Measurements from ENCODE around the gene GABRP.
"Not testable (repeated sequence)": the region's sequence is repeated elsewhere in the genome, so short reads cannot be mapped to it uniquely, and the experiment has no call there.

GABRP gene

DNA sequence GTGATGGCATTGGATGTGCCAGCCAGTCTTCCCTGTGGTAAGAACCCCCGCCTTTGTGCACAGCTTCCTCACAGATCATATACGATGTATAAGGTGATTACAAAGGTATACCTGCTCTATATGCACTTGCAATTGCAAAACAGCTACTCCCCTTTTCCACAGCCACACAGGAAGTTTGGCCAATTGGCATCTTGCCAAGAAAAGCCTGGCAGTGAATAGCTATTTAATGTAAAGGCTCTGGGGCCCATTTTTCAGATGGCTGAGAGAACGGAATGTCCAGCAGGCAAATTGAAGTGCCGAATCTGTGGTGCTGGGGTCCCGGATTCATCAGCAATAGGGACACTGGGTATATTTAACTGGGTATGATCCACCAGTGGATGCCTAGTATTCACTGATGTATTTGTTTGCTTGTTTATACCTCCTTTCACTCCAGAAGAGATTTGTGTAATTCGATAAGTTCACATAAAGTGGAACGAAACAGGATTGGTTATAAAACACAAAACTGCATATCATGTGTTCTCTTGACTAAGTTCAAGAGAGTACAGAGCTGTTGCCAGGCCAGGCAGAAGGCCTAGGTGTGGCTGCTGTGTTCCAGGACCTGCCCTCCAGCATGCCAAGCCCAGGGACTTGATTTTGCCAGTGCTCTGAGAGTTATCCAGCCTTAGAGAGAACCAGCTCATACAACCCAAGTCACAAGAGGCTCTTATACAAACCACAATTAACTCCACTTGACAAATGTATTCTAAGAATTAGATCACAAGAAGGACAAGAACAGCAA is 27.7 kb upstream of the GABRP start:
- DNase-seq (ENCODE audit: low read depth): no peak

DNA sequence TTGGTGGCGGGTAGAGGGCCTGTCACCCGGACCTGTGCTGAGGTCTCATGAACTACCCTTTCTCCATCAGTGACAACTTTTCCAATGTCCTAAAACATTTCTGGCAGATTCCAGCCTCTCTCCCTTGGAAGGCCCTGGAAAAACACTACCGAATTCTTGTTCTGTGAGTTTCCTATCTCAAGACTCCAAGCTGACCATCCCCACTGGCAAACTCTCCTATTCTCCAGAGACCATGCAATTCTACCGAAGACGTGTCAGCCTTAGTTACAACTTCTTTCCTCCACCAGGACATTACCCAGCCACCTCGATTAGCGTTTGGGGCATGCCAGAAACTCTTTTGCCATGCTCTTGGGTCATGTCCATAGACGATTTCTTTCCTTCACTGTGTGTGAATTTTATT is 26.8 kb upstream of the GABRP start:
- DNase-seq (ENCODE audit: low read depth): no peak

DNA sequence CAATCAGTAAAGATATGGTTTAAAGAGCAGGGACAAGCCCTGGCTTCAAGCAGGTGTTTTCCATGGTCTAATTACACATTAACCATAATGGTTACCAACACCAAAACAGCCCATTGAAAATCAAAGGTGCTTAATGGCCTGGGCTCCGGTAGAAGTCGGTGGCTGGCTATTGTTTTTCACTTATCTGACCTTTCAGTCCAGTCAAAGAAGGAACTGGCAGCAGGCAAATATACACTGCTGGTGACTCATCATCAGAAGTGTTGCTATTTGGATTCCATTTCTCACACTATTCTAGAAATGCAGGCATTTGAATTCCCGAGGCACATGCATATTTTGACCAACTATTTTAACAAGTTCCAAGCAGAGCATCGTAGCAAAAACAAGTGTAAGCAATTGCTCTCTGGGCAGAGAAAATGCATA is 26.3 kb upstream of the GABRP start:
- DNase-seq (ENCODE audit: low read depth): no peak

DNA sequence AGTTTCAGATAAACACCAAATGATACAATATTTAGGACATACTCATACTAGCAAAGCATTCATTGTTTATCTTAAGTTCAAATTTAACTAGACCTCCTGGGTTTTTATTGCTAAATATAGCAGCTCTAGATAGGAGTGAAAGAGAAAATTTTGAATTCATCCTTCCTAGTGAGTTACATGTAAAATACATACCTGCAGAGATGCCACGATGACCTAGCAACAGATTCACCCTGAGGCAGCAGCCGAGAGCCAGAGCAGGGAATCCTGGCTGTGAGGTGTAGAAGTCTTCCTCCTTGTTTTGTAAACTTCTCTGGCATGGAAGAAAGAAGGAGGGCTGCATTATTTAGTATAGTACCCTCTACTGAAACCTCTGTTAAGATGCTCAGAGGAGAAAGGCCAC is 25.9 kb upstream of the GABRP start:
- no peak for DNase-seq (ENCODE audit: low read depth)

DNA sequence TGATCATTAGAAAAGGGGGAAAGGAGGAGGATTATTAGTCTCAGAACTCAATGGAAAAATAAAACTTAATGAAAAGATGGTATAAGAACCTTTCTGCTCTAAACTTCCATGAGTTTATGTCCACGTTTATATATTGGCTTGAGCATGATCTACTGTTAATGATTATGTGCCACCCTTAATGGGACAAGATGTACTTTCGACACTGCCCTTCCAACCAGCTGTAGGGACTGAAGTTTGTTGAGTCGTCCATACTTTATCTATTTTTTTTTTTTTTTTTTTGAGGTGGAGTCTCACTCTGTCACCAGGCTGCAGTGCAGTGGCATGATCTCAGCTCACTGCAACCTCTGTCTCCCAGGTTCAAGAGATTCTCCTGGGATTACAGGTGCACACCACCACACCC is 25.0 kb upstream of the GABRP start:
- DNase-seq (ENCODE audit: low read depth): no peak

DNA sequence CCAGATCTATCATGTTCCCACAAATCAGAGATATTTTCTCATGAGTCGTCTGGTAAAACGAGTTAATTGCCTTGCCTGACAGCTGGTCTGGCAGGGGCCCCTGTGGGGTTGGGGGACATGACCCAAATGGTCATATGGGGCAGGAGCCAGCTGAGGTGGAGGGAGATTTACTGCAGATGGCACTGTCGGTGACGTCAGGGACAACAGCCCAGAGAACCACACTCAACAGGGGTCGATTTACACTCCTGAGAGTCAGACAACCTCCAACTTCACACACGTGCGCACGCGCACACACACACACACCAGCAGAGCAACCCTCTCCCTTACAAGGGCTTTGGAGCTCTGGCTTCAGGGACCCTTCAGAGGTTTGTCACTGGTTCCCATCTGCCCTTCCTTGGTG is 23.4 kb upstream of the GABRP start:
- DNase-seq (ENCODE audit: low read depth): no peak

DNA sequence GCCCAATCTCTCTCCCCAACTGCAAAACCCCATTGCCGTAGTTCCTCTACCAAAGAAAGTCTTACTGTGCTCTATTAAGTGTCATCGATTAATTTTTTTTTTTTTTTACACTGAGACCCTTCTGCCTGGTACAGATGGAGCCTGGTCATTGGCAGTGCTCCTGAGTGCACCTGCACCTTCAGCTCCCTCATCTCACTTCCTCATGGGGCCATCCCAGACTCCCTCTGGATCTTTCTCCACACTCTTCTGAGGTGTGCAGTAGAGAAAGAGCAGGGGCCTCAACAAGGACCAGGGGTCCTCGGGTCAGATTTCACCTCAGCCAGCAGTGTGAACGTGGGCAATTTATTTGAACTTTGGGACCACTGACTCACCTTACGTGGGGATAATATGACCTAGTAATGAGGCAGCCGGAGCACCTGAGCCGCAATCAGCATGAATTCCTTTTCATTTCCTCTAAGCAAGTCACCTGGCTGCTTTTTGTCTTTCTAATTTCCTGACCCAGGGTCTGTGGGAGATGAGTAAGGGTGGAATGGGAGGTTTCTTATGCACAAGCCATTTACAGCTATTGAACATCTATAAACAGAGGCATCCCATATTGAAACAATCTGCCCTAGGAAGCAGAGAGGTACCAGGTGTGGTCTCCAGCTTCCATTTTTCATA is 22.3 kb upstream of the GABRP start:
- no peak for DNase-seq (ENCODE audit: low read depth)

DNA sequence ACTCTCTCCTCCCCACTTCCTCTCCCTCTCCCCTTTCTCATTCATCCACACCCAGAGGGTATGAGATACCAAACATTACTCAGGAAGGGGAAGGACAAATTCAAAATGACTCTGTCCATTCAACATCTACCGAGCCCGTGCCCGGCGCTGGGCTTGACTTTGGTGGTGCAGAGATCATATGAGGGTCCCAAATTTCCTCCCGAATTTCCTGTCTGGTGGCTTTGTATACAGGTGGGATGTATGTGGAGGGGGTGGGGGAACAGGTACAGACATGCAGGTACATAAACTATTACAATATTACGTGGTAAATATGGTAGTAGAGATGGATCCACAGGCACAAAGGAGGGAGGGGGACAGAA is 21.8 kb upstream of the GABRP start:
- no peak for DNase-seq (ENCODE audit: low read depth)

DNA sequence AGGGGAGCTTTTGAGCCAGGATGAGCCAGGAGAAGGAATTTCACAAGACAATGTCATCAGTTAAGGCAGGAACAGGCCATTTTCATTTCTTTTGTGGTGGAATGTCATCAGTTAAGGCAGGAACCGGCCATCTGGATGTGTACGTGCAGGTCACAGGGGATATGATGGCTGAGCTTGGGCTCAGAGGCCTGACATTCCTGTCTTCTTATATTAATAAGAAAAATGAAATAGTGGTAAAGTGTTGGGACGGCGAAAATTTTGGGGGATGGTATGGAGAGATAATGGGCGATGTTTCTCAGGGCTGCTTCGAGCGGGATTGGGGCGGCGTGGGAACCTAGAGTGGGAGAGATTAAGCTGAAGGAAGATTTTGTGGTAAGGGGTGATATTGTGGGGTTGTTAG is 21.2 kb upstream of the GABRP start:
- DNase-seq (ENCODE audit: low read depth): not testable (repeated sequence)

DNA sequence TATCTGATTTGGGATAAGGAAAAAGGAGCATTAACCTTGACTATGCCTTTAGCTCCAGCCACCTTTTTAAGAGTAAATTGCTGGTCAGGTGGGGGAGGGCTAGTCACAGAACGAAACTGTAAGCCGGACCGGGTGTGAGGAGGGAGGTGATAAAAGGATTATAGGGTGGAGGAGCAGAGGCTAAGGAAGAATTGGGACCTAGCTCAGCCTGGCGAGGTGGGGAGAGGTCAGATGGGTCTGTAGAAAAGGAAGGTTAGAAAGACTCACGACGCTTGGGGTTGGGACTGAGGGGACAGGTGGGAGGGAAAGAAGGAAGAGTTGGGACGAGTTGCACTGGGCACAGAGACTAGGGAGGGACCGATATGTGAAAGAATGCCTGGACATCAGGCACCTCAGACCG is 17.7 kb upstream of the GABRP start:
- DNase-seq (ENCODE audit: low read depth): not testable (repeated sequence)

DNA sequence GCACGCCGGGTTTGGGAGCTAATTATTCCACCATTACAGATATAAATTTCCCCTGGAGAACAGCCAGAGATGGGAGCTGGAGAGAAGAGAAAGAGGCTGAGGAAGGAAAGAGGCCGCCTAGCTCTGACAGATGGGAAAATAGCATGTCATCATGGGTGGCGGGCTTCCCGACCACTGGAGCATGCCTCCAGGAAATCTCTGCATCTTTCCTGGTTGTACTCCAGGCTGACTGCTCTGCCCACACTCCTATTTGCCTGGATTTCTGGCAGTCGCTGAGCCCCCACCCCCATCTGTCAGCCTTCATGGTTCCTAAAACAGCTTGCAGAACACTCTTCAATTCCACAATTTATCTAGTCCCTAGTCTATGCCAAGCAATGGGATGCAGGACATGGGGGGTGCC is 14.3 kb upstream of the GABRP start:
- DNase-seq (ENCODE audit: low read depth): no peak

DNA sequence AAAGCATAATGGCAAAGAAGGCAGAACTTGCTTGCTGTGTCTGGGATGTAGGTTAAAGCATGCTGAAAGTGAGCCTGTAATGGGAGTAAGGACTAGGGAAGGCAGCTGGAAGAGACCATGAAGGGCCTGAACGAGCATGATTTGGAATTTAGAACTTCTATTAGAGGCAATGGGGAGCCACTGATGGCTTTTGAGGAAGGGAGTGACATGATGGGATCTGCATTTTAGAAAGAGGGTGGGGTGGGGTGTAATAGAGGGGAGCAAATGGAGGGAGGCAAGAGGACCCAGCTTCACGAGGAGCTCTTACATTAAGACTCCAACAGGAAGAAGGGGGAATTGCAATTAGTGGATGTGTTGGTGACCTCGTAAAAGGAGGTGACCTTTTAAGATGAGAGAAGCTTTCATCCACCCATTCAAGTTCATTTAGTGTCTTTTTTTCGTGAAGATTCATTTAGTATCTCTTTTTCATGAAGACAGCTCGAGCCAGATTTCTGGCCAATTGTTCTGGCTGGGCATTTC is 13.6 kb upstream of the GABRP start:
- no peak for DNase-seq (ENCODE audit: low read depth)

DNA sequence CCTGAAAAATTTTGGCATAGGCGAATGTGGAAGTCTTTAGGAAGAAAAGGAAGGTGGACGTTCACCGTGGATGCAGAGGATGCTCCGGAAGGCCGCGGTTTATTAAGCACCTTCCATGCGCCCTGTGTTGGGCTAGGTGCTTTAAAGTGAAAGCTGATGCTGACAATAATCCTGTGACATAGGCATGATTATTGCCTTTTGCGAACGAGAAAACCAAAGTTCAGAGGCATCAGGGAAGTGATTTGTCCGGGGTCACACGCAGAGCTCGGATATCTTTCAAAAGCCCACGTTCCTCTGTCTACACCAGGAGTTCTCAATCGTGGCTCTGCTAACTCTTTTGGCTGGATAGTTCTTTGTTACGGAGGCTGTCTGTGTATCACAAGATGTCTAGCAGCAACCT is 12.0 kb upstream of the GABRP start:
- no peak for DNase-seq (ENCODE audit: low read depth)

DNA sequence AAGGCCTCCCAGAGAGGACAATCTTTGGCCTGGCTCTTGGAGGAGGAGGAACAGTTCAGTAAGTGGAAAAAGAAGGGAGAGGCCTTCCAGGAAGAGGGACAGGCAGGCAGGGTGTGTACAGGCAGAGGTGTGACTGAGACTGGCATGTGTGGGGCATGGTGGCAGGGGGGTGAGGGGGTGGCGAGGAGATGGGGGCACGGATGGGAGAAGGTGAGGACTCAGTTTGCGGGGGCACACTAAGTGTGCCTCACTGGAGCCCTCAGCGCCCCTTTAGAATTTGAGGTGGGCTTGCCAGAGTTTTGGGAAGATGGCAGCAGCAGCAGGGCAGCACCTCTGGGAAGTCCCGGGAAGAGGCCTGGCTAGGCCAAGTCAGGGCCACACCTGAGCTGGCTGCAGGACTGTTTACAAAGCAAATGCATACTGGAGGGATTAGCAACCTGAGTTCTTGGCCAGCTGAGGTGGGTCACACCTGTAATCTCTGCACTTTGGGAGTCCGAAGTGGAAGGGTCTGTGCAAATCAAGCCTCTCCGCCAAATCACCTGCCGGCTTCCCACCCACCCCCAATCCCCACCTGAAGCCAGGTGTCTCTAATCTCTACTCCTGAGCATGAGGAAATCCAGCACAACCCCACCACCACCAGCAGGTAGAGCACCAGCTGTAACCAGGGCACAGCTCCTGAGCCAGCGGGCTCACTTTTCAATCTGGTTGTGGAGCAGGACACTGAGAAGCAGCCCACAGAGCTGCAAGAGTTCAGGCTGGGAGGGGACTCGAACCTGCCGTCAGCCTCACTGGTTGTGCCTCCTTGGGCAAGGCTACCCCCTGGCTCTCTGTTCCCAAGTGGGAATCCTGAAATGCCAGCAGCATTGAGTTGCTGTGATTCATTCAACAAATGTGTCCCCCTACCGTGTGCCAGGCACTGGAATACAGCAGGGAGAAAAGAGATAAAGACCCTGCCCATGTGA is 10.2 kb upstream of the GABRP start:
- no peak for DNase-seq (ENCODE audit: low read depth)

DNA sequence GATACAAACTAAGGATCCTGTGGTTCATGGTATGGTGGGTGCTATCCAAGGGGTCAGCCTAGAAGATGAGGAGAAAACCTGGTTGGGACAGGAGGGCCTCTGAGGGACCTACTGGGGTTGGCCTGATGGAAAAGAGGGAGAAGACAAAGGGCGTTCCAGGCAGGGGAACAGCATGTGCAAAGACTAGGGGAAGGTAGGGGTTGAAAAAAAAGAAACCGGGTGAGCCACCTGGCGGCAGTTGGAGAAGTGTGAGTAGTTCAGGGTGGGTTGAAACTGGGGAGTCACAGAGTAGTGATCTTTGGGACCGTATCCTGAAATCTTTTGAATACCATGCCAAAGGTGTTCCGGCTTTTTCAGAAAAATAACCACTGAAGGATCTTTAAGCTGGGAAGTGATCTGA is 8.7 kb upstream of the GABRP start:
- DNase-seq (ENCODE audit: low read depth): no peak

DNA sequence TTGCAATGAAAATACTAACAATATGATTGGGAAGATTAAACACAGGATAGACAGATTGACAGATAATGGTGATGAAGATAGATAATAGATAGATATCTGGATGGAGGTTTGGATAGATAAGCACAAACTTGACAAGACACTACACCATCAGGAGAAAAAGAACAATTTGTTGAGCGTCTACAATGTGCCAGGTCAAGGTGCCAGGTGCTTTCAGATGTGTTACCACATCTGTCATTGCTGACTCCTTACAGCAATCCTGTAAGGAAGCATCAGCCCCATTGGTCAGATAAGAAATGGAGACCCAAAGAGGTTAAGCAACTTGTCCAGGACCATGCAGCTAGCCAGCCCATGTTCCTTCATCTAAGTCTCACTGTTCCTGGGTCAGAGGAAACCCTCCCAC is 1.6 kb upstream of the GABRP start:
- no peak for DNase-seq (ENCODE audit: low read depth)

DNA sequence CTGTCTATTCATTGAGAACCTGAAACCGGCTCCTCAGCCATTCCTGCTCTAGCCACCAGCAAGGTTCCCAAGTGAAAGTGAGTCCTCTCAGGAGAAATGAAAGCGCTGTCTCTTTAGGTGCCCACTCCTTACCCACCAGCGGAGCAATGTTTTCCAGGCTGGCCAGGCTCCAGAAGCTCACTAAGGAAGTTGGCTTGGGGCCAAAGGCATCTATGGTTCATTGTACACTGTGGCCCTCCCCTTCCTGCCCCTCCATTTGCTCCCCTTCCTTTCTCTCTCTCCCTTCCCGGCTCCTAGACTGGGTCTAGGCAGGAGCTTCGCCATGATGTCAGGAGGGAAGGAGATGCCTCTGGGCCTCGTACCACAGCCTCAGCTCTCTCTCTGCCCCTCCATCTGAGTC is 1.1 kb upstream of the GABRP start:
- DNase-seq (ENCODE audit: low read depth): no peak

DNA sequence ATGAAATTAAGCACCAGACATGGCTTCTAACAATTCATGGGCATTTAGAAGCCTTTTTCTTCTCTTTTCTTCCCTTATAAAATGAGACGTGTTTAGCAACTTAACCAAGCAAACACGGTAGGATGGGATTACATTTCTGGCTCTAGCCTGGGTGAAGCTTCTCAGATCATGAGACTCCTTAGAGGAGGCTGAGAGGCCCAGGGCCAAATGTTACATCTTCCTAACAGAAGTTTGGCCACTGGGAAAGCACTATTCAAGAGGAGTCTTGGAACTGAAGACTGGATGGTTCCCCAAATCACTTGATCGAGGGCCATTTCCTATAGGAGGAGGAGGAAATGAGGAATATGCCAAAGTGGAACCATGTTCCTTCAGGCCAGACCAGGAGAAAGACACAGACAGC is 1.9 kb downstream of the GABRP start:
- DNase-seq (ENCODE audit: low read depth): no peak

DNA sequence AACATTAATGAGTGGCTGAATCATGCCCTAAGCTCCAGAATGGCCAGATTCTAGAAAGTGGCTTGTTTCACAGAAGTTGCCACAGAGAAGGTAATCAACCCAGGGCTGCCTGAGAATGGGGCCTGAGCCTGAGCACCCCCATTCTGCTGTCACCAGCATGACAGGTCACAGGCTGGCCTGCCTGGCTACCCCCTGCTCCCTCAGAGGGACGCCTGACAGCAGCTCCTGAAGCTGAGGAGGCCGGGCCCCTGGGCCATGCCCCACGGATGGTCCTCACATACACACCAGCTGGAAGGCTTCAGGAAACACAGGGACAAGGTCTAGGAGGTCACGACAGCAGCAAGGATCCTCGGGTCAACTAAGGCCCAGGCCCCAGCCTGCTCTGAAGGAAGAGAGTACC is 3.7 kb downstream of the GABRP start:
- no peak for DNase-seq (ENCODE audit: low read depth)

DNA sequence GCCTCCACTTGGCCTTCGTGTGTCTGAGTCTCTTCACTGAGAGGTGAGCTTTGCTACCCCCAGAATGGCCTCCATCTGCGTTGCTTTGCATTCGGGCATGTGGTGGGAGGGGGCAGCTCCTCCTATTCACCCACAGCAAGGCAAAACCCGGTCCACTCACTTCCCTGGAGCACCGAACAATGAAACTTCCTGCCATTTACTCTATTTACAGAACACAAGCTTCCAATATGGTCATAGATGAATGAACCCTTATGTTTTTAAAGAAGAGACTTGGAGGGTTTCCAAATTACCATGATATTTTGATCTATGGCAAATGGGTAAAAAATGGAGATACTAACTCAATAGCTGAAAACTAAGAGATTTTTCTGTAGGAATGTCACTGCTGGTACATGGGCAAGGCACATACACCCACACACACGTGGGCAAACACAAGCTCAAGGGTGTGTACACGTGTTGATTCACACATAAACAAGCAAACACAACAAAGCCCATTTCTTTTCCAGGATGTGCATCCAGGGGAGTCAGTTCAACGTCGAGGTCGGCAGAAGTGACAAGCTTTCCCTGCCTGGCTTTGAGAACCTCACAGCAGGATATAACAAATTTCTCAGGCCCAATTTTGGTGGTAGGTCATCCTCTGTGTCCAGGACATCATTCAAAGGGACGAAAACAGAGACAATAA is 5.2 kb downstream of the GABRP start:
- DNase-seq (ENCODE audit: low read depth): no peak

DNA sequence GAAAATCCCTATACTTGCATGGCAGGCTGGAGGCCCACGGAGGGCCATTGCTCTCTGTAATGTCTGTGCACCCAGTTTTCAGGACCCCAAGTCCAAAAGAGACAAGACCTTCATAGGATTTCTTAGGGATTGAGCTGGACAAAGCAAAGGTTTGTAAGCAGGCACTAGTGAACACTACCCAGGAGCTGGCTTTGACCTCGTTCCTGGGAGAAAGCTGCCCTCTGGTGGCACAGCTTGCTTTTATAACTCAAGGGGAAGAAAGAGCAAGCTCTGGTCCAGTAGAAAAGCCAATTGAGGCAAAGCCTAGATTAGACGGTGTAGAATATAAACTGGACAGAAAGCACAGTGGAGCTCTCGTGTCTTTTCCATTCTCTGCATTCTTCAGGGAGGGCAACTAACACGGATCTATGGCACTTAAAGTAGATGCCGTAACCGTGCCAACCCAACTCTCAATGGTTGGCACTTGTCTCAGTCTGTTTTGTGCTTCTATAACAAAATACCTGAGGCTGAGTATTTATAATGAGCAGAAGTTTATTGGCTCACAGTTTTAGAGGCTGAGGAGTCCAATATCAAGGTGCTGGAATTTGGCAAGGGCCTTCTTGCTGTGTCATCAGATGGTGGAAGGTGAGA is 7.9 kb downstream of the GABRP start:
- DNase-seq (ENCODE audit: low read depth): no peak

DNA sequence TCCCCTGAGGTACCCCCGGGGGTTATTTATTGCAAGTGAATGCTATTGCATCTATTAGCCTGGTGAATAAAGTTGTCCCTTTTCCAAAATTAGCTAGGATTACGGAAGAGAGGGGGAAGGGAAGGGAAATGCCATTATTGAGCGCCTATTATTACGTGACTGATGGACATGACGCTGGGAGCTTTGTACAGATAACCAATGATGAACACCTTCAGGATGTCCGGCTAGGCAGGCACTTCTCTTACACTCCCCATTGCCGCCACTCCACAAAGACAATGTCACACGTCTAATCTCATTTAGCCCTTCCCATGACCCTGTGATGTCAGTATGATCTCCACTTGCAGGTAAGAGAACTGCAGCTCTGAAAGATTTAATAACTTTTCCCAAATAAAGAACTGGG is 9.4 kb downstream of the GABRP start:
- DNase-seq (ENCODE audit: low read depth): no peak

Data from stimulated activated CD8-positive, alpha-beta memory T cell treated with anti-CD3 and anti-CD28 coated beads, Interleukin-7, amount 100 ng/mL, for 24 hours (primary cell).